ENCODE measurements around the gene ABHD2.

ABHD2 gene

DNA sequence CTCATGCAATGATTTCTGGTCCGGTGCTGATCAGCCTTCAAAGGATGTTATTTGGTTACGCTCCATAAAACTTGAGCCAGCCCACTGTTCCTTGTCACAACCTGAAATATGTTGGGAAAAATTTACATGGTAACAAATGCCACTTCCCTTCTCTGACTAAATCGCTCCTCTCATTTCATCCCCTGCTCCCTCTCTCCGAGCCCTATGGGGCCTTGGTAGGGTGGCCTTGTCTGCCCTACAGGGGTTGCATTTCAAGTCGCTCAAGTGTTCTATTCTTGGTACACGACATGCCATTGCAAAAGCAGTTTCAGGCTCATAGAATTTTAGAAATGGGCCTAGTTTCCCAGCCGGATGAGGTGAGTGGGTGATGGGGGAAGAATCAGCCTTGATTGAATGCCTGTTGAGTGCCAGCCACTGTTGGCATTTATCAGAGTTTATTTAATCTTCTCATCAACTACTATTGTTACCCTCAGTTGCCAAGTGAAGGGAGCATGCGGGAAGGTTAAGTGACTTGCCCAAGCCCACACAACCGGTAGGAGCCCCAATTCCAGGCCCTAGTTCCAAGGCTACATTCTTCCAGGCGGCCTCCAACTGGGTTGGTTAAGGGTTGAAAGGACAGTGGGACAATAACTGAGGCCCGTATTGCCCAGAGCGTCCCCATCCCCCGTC lies 961 bp upstream of the ABHD2 start:
- Mint-ChIP-seq H3K4me1 (ENCODE audit: low read depth) (peaks cover 32% of the 10 kb centered on the region), H3K4me3 (no peak overlapping the region), H3K9me3 (no peaks in the 10 kb centered on the region), H3K27ac (no peak overlapping the region), H3K36me3 (ENCODE audit: low read depth) (peaks cover 15% of the 10 kb centered on the region), H3K27me3 (no peaks in the 10 kb centered on the region)

DNA sequence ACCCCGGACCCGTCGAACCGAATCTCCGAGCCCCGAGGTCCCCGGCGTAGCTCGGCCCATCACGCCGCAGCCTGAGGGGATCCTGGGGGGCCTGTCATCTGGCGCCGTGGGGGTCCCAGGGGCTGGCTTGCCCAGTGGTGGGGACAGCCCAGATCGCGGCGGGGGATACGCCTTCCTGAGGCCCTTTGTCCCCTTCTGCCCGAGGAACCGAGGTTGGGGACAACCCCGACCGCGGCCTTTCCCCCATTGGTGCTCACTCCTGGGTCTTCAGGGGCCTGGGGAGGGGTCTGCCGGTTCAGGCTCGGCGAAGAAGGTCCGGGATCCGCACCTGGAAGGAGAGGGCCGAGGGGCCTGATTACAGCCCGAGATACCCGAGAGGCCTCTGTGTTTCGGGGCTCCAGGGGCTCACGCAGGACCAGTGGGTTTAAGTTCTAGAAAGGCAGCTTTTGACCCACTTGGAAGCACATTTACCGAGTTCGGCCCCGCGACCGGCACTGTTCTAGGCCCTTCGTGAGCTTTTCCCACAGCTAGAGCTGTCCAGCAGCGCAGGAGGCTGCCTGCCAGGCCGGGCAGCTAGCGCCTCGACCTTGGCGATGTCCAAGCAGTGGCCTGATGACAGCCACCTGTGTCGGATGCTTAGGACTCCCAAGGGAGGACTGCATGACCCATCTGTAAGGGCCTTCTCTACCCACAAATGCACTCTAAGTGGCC lies 504 bp downstream of the ABHD2 start:
- Mint-ChIP-seq H3K36me3 (ENCODE audit: low read depth) (peaks cover 21% of the 10 kb centered on the region), H3K4me1 (ENCODE audit: low read depth) (peaks cover 46% of the 10 kb centered on the region), H3K27me3 (no peaks in the 10 kb centered on the region), H3K4me3 (no peak overlapping the region), H3K9me3 (no peaks in the 10 kb centered on the region), H3K27ac (no peak overlapping the region)

DNA sequence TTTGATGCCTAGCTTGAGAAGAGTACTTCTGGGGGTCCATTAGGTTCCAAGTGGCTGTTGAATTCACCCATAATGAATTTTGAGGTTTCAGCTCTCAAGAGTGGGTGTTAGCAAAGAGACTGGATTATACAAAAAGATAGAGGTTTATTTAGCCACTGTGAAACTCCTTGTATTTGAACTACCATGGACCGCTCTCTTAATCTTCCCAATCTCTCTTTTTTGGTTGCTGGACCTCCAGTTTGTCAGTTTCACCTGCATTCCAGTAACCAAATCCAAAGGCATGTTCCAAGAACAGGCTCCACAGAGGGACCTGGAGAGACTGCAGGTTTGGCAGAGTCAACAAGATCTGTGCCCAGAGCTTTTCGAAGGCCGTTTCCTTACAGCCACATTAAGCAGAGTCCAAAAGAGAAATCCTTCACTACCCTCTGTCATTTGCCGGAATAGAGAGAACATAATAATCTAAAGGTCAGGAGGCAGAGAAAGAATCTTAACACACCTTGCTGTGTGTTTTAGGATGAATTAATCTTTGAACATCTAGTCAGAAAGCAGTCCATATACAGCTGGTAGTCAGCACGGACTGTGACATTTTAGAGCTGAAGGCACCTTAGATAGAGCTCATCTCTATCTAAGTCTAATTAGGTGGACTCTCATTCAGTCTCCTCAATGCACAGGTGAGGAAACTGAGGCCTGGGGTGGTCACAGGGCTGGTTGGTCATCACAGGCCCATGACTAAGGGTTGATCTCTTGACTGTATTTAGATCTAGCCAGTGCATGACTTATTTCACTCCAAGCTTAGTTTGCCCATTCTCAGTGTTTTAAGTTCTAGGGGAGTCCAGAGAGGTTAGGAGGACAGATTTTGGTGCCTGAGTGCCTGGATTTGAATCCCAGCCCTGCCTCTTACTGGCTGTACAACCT lies 1.3 kb downstream of the ABHD2 start:
- peaks cover 21% of the 10 kb centered on the region for H3K36me3 Mint-ChIP-seq (ENCODE audit: low read depth)
- no peaks in the 10 kb centered on the region for H3K9me3 Mint-ChIP-seq
- H3K4me1 Mint-ChIP-seq (ENCODE audit: low read depth), result peaks cover 49% of the 10 kb centered on the region
- peak overlapping the region; percentile 41 for H3K27ac Mint-ChIP-seq
- no peak overlapping the region for H3K4me3 Mint-ChIP-seq
- H3K27me3 Mint-ChIP-seq, result no peaks in the 10 kb centered on the region

DNA sequence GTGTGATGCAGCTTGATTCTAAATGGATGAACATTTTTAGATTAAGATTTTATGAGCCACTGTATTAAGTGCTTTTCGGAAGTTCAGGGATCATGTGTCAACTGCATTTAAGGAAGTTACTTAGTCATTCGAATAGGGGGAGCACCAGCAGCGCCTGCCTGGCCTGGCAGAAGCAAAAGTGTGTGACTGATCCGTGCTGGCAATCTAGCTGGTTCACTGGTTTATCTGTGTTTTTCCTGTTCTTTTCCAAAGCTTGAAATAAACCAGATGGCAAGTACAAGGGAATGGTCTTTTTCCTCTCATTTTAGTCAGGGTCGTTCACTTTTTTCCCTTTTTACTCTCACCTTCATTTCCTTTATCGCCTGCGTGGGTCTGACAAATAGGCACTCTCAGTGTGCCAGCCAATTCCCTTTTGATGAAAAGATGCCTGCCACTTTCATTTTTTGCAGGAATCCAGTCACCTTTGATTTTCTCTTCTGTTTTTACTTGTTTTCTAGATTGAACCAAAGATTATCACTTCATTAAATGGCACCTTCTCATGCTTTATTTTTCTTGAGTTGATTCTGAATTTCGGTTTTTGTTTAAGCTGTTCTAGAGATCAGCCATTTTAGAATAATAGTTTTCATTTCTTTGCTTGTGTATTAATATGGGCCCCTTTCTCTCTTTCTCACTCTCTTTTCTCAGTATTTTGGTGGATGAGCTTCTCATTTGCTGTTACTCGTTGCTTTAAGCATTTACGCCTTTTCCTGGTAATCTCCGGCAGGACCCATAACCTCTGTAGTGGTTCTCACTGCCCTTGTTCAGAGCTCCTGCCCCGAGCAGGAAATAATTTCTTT lies 2.8 kb downstream of the ABHD2 start:
- Mint-ChIP-seq H3K4me1 (ENCODE audit: low read depth) (peaks cover 53% of the 10 kb centered on the region), H3K27ac (peak overlapping the region; percentile 95), H3K27me3 (no peaks in the 10 kb centered on the region), H3K9me3 (no peaks in the 10 kb centered on the region), H3K36me3 (ENCODE audit: low read depth) (peaks cover 31% of the 10 kb centered on the region), H3K4me3 (no peak overlapping the region)

DNA sequence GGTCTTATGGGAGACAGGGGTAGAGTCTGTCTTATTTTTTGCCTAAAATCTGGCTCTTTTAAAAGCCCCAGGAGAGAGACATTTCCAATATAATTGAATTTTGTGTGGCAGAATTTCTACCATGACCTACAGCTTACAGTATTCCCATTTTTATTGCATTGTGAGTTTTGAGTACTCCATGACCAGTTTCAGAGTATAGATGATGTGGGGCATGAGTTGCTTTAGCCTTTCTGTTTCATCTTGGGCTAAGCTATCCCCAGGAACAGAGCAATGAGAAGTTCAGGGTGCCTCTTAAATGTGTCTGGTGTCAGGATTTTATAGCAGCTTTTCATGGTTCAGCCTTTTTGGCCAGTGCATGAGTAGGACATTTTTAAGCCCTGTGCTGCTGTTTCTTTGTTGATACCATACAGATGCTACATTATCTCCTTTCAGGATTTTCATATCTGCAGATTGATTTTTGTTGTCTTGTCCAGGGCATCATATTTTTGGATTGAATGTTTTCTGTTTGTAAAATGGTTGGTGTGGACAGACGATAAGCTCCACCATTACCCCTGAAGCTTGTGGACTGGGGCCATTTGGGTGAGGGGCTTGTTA lies 3.5 kb downstream of the ABHD2 start:
- Mint-ChIP-seq H3K27me3 (no peaks in the 10 kb centered on the region), H3K9me3 (no peaks in the 10 kb centered on the region), H3K4me1 (ENCODE audit: low read depth) (peaks cover 53% of the 10 kb centered on the region), H3K27ac (peak overlapping the region; percentile 95), H3K36me3 (ENCODE audit: low read depth) (peaks cover 31% of the 10 kb centered on the region), H3K4me3 (no peak overlapping the region)

DNA sequence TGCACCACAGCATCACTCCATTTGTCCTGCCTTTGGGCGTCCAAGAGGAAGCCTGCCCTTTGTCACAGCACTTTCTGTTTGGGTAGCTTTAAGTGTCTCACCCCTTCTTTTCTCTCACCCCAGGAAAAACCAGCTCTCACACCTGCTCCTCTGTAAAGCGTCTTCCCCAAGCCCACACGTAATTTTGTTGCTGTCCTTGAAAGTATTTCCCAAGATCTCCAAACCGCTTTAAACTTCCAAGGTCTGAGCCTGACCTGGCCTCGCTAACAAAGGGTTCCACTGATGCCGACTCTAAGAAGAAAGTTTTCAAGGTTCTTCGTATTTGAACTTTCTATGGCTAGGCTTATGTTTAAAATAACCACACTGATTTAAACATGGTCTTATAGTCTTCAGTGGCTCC lies 5.3 kb downstream of the ABHD2 start:
- peaks cover 35% of the 10 kb centered on the region for H3K36me3 Mint-ChIP-seq (ENCODE audit: low read depth)
- H3K27me3 Mint-ChIP-seq, result no peaks in the 10 kb centered on the region
- H3K9me3 Mint-ChIP-seq, result no peaks in the 10 kb centered on the region
- no peak overlapping the region for H3K4me3 Mint-ChIP-seq
- no peak overlapping the region for H3K27ac Mint-ChIP-seq
- H3K4me1 Mint-ChIP-seq (ENCODE audit: low read depth), result peaks cover 56% of the 10 kb centered on the region

DNA sequence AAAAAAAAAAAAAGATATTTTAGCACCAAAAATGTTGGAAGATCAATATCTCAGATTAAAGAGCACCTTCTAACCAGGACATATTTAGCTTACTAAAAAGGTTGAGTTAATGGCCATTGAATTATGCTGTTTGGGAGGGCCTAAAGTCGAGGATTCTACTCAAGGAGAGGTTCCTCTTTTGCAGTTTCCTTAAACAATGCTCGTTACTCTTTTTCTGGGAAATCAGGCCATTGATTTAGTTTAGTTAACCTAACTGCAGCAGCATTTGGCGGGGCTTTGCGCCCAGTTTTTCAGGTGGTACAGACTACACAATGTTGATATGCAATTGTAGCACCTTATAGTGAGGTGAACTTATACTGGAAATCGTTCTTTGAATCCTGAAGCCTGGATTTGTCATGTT lies 6.8 kb downstream of the ABHD2 start:
- H3K9me3 Mint-ChIP-seq, result no peaks in the 10 kb centered on the region
- H3K36me3 Mint-ChIP-seq (ENCODE audit: low read depth), result peaks cover 39% of the 10 kb centered on the region
- no peaks in the 10 kb centered on the region for H3K27me3 Mint-ChIP-seq
- H3K27ac Mint-ChIP-seq, result no peak overlapping the region
- no peak overlapping the region for H3K4me3 Mint-ChIP-seq
- H3K4me1 Mint-ChIP-seq (ENCODE audit: low read depth), result peaks cover 46% of the 10 kb centered on the region

DNA sequence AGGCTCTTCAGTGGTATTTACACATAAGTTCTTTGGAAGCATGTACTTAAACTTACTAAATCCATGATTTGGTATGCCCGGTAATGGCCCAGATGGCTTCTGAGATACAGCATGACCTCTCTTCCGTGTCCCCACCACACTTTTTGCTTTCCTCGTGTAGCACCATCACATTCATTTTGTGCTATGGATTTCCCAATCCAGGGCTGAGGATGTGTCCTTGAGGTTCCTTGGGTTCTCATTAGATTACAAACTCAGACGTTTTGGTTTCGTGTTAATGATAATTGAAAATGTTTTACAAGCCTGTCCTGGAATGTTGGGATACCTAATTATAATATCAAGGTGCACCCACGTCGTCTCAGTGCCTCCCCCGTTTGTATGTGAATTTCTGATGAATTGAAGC lies 7.3 kb downstream of the ABHD2 start:
- Mint-ChIP-seq H3K27me3 (no peaks in the 10 kb centered on the region), H3K9me3 (no peaks in the 10 kb centered on the region), H3K27ac (no peak overlapping the region), H3K36me3 (ENCODE audit: low read depth) (peaks cover 42% of the 10 kb centered on the region), H3K4me3 (no peak overlapping the region), H3K4me1 (ENCODE audit: low read depth) (peaks cover 45% of the 10 kb centered on the region)

DNA sequence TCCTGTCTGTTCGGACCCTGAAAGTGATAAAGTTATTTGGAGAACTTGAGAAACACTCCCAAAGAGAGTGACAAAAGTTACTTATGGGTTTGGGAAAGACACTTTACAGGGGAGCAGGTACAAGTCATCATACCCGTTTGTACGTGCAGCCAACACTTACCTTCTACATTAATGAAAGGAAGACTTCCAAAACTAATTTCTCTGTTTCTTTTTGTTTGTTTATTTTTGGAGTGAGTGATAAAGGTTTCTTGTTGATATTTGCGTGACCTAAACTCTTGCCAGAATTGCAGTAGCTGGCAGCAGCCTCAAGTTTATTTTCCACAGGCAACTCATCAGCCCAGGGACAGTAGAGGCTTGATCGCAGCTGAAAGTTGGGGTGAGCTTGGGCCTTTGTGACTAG lies 8.4 kb downstream of the ABHD2 start:
- peaks cover 45% of the 10 kb centered on the region for H3K4me1 Mint-ChIP-seq (ENCODE audit: low read depth)
- H3K27ac Mint-ChIP-seq, result no peak overlapping the region
- H3K36me3 Mint-ChIP-seq (ENCODE audit: low read depth), result peaks cover 36% of the 10 kb centered on the region
- H3K4me3 Mint-ChIP-seq, result no peak overlapping the region
- H3K9me3 Mint-ChIP-seq, result no peaks in the 10 kb centered on the region
- no peaks in the 10 kb centered on the region for H3K27me3 Mint-ChIP-seq

DNA sequence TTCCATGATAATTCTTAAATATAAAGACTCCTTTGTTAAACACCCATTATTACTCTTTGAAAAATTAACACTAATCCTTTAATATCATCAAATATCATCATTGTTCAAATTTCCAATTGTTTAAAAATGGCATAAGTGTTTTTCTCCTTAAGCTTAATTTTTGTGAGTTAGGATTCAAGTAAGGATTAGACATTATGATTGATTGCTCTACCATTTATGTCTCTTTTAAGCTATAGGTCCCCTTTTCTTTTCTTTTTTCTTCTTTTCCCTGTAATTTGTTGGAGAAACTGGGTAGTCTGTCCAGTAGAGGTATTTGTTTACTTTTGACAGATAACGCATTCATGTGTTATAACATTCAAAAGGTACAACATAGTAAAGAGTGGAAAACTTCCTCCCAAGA lies 9.1 kb downstream of the ABHD2 start:
- peaks cover 45% of the 10 kb centered on the region for H3K4me1 Mint-ChIP-seq (ENCODE audit: low read depth)
- H3K36me3 Mint-ChIP-seq (ENCODE audit: low read depth), result peaks cover 36% of the 10 kb centered on the region
- H3K27ac Mint-ChIP-seq, result no peak overlapping the region
- no peaks in the 10 kb centered on the region for H3K9me3 Mint-ChIP-seq
- no peak overlapping the region for H3K4me3 Mint-ChIP-seq
- no peaks in the 10 kb centered on the region for H3K27me3 Mint-ChIP-seq

DNA sequence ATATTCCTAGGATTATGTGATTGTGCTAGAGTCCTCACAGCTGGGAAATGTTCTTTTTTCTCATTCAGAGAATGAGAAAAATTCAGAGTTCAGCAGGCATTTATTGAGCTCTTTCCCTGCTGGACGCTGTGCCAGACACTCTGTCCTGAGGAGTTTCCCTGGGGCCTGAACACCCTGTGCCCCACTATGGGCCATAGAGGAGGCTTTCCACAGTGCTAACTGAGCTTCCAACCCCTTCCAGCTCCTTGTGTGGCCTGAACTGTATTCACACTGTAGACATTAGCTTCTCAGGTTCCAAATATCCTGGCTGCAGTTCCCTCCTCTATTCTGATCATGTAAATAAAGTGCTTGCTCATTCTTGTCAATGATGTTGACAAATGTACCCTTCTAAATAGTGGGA lies 10.0 kb downstream of the ABHD2 start:
- Mint-ChIP-seq H3K27me3 (no peaks in the 10 kb centered on the region), H3K36me3 (ENCODE audit: low read depth) (peaks cover 40% of the 10 kb centered on the region), H3K27ac (no peak overlapping the region), H3K9me3 (no peaks in the 10 kb centered on the region), H3K4me3 (no peak overlapping the region), H3K4me1 (ENCODE audit: low read depth) (peaks cover 36% of the 10 kb centered on the region)

DNA sequence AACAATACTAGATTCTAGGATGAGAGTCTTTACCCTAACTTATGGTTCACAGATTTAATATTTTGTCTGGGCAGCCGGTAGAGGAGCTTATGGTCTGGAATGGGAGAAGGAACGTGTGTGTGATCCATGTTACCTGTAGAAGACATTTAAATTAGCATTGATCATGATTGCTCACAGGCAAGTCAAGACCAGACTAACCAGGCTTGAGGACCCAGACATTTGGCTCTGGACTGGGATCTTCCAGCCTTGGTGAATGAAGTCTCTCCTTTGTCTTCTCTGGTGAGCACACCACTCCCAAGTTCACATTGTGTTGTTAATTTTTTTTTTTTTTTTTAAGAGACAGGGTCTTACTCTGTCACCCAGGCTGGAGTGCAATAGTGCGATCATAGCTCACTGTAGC lies 11.7 kb downstream of the ABHD2 start:
- no peak overlapping the region for H3K4me3 Mint-ChIP-seq
- no peaks in the 10 kb centered on the region for H3K27me3 Mint-ChIP-seq
- no peaks in the 10 kb centered on the region for H3K9me3 Mint-ChIP-seq
- H3K36me3 Mint-ChIP-seq (ENCODE audit: low read depth), result peaks cover 42% of the 10 kb centered on the region
- H3K4me1 Mint-ChIP-seq (ENCODE audit: low read depth), result peaks cover 33% of the 10 kb centered on the region
- peak overlapping the region; percentile 46 for H3K27ac Mint-ChIP-seq

DNA sequence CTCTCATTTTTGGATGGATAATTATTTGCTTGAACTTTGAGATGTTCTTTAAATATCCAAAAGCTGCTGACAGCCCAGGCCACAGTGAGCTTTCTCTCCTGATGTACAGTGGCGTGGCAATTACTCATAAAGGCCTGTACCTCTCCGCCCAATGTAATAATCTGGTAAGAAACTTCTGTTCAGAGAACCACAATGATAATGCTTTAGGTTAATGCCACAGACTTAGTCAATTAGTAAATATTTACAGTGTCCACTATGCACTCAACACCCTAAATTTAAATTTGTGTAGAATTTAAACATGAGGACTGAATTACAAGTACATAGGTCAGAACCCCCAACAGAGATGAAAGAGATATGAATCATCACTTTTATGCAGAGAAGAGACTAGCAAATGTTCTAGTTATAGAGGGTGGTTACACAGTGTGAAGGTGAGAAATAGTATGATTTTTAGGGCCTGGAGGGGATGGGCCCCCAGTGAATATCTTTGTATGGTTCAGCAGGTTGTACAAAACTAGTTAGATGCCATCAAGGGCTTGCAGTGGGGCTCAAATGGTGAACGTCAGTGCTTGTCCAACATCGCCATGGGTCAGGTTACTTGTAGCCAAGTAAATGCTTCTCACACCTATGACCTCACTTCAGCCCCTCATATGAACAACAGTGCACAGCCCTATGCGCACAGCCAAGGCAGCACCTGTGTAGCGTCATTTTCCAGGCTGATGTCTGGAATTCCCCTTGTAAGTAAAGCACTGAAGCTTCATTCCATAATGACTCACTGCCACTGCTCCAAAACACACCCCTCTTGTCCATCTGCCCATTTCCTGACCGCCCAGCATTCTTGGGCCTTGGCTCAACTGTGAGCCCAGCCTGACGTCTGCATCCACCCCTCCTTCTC lies 13.3 kb downstream of the ABHD2 start:
- H3K27ac Mint-ChIP-seq, result peak overlapping the region; percentile 53
- H3K27me3 Mint-ChIP-seq, result no peaks in the 10 kb centered on the region
- H3K4me3 Mint-ChIP-seq, result no peak overlapping the region
- H3K9me3 Mint-ChIP-seq, result no peaks in the 10 kb centered on the region
- peaks cover 38% of the 10 kb centered on the region for H3K36me3 Mint-ChIP-seq (ENCODE audit: low read depth)
- H3K4me1 Mint-ChIP-seq (ENCODE audit: low read depth), result peaks cover 39% of the 10 kb centered on the region

Measured in stimulated activated naive CD8-positive, alpha-beta T cell treated with anti-CD3 and anti-CD28 coated beads, Interleukin-15, Interleukin-2, amounts not matched to agents 100 ng/mL and 50 ng/mL, for 24 hours (primary cell).